ENCODE data around the gene SUN1. TPM values are rescaled to one million over a fixed set of nuclear protein-coding genes. Genes with fewer than 3 reads are reported as not detected.

Gene SUN1
- total and polyA plus RNA-seq, 7 donors, result 52.5 to 159 (median 132) TPM

DNA sequence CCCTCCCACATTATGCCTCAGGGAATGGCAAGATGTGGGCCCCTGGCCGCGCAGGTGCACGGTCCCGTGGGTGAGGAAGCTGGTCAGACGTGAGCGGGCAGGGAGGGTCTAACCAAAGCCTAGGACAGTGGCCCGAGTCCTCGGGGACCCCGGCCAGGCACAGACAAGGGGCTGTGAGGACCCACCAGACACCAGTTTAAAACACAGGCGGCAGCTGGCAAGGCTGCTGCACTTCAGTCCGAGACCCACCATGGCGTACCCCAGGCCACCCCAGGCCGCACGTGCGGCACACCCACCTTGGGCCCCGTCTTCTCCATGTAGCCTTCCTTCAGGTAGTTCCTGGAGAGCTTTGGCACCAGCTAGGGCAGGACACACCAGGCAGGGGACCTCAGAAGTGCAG is 67.5 kb downstream of the SUN1 start:
- H3K4me3 ChIP-seq, result no peak overlapping the region
- H3K27me3 ChIP-seq (ENCODE audit: insufficient read depth in 3 of 3, low read length in 2 of 3), result peaks cover 0 to 22% (median 4%) of the 10 kb centered on the region in 3 donors
- no peak overlapping the region for H3K27ac ChIP-seq
- ATAC-seq, result no peak
- no peak for DNase-seq
- 93 to 94% (median 94%) methylated on average over 13 to 16 of the region's 16 CpGs for WGBS, 3 donors
- no peak for TF ChIP-seq CTCF (IDR thresholded peaks at IDR 0.05)
- H3K4me1 ChIP-seq, result no peaks in the 10 kb centered on the region
- H3K36me3 ChIP-seq (ENCODE audit: insufficient read depth in 1 of 2, low read depth in 1 of 2), result peaks cover 0 to 25% of the 10 kb centered on the region in 2 donors
- intact Hi-C loops (cut with DNase I), result no loop called here
- H3K9me3 ChIP-seq, result no peaks in the 10 kb centered on the region

DNA sequence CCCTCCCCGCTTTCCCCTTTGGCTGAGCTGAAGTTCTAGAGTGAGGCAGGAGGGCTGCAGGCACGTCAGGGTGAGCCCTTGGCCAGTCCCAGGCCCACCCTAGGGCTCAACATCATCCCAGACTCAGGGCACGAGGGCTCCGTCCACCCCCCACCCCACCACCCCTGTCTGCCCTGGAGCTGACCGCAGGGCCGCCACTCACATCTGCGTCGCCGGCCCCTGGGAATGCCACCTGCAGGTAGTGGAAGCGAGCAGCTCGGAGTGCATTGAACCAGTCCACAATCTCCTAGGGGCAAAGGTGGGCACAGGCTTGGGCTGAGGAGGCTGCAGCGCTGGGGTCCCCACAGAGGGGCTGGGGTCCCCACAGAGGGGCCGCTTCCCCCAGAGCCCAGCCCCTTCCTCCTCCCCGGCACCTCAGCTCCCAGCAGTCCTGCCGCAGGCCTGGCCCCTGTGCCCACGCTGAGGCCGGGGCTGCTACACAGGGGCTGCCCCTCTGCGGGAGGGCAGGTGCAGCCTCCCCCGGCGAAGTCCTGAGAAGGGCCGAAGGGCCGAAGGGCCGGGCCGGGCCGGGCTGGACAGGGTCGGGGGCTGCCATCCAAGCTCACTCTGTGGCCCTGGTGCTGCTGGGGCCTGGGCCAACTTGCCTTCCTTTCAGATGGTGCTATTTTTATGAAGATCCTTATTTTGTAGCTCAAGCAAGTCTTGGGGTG is 68.2 kb downstream of the SUN1 start:
- no peak overlapping the region for H3K27ac ChIP-seq
- H3K4me1 ChIP-seq, result no peaks in the 10 kb centered on the region
- intact Hi-C loops (cut with DNase I), result no loop called here
- H3K4me3 ChIP-seq, result no peak overlapping the region
- 68 to 75% (median 72%) methylated on average over 23 to 26 of the region's 26 CpGs for WGBS, 3 donors
- DNase-seq (no peak), ATAC-seq (no peak)
- H3K9me3 ChIP-seq, result no peaks in the 10 kb centered on the region
- H3K36me3 ChIP-seq (ENCODE audit: insufficient read depth in 1 of 2, low read depth in 1 of 2), result peaks cover 0 to 18% of the 10 kb centered on the region in 2 donors
- H3K27me3 ChIP-seq (ENCODE audit: insufficient read depth in 3 of 3, low read length in 2 of 3), result peaks cover 0 to 22% (median 4%) of the 10 kb centered on the region in 3 donors
- no peak for TF ChIP-seq CTCF (IDR thresholded peaks at IDR 0.05)

GRCh38 chr7:901041-901387 is 68.7 kb downstream of the SUN1 start:
- DNase-seq (no peak), ATAC-seq (peak in 2 of 4 donors; percentile 3 to 5)
- WGBS, 3 donors, result 57 to 79% (median 65%) methylated on average over 8 of the region's 8 CpGs
- Histone ChIP-seq H3K4me3 (no peak overlapping the region), H3K27ac (no peak overlapping the region), H3K27me3 (ENCODE audit: insufficient read depth in 3 of 3, low read length in 2 of 3) (peaks cover 0 to 22% (median 4%) of the 10 kb centered on the region in 3 donors), H3K9me3 (no peaks in the 10 kb centered on the region), H3K4me1 (no peaks in the 10 kb centered on the region), H3K36me3 (ENCODE audit: insufficient read depth in 1 of 2, low read depth in 1 of 2) (peaks cover 0 to 13% of the 10 kb centered on the region in 2 donors)
- no peak for TF ChIP-seq CTCF (IDR thresholded peaks at IDR 0.05)
- intact Hi-C loops (cut with DNase I), result no loop called here

DNA sequence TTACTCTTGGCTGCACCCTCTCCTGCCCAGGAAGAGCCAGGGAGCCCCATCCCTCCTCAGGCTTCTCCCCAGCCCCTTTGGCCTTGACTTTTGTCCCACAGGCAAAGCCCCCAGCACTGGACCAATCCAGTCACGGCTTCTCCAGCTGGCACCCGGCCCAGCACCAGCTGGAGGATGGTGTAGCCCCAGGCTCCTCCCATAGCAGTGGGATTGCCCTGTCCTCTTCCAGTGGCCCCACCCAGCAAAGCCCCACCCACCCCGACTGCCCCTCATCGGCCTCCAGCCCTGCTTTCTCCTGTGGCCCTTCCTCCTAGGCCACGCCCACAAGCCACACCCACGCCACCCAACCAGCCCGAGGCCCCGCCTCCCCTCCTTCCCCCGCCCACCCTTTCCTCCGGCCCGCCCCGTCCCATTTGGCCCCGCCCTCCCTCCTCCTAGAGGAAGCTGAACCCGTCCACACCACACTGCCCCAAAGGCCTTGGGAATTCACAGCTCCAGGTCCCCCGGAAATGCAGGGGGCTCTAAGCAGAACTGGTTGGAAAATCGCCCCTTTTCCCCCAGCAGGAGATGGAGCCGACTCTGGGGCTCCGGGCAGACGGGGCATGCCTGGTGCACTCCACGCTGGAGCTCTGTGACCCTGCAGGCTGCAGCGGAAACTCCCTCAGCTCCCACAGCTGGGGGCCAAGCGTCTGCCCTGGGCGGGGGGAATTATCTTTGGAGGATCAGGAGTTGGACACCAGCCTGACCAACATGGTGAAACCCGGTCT is 69.3 kb downstream of the SUN1 start:
- DNase-seq (peak; percentile 80 to 86), ATAC-seq (peak; percentile 28 to 66 (median 45))
- TF ChIP-seq CTCF (IDR thresholded peaks at IDR 0.05), result no peak
- intact Hi-C loops (cut with DNase I), result no loop called here
- WGBS, 3 donors, result 13 to 19% (median 16%) methylated on average over 20 to 24 of the region's 24 CpGs
- Histone ChIP-seq H3K4me3 (no peak overlapping the region), H3K36me3 (ENCODE audit: insufficient read depth in 1 of 2, low read depth in 1 of 2) (peaks cover 0 to 7% of the 10 kb centered on the region in 2 donors), H3K4me1 (no peaks in the 10 kb centered on the region), H3K27me3 (ENCODE audit: insufficient read depth in 3 of 3, low read length in 2 of 3) (peaks cover 0 to 22% (median 4%) of the 10 kb centered on the region in 3 donors), H3K27ac (no peak overlapping the region), H3K9me3 (no peaks in the 10 kb centered on the region)

All from psoas muscle (tissue), 8 donors.